ENCODE data around the gene ATP13A3. TPM values are rescaled to one million over a fixed set of nuclear protein-coding genes. Genes with fewer than 3 reads are reported as not detected.

The ATP13A3 gene
- total RNA-seq, 1 donor from 2014 or later, result 146 TPM

GRCh38 chr3:194379231-194379630, 107.6 kb downstream of the ATP13A3 start:
- FAIRE-seq (no peak), DNase-seq (ENCODE audit: low spot score in 2 of 2) (no peak)

- FAIRE-seq (no peak), DNase-seq (ENCODE audit: low spot score in 2 of 2) (no peak)
Observed at GRCh38 chr3:194377708-194378107, 109.1 kb downstream of the ATP13A3 start.

- no peak for FAIRE-seq
- no peak for DNase-seq (ENCODE audit: low spot score in 2 of 2)
Observed at GRCh38 chr3:194376241-194376560, 110.6 kb downstream of the ATP13A3 start.

GRCh38 chr3:194375473-194376240, 111.1 kb downstream of the ATP13A3 start:
- FAIRE-seq (no peak), DNase-seq (ENCODE audit: low spot score in 2 of 2) (no peak)

DNA sequence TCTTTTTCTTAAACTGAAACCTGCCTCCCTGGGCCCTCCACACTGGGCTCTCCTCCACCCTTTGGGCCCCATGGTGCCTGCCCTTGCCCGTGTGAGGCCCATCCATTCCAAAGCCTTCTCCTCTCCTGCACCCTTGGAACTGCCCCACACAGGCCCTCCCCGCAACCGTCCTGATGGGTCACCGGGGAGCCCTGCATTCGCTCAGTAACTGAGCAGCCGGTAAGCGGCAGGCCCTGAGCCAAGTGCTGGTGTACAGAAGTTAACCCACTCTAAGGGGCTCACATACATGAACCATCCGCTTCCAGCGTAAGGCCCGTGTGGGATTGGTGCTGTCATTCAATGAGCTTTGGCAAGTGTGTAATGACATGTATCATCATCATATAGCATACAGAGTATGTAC, 111.9 kb downstream of the ATP13A3 start:
- no peak for FAIRE-seq
- no peak for DNase-seq (ENCODE audit: low spot score in 2 of 2)

DNA sequence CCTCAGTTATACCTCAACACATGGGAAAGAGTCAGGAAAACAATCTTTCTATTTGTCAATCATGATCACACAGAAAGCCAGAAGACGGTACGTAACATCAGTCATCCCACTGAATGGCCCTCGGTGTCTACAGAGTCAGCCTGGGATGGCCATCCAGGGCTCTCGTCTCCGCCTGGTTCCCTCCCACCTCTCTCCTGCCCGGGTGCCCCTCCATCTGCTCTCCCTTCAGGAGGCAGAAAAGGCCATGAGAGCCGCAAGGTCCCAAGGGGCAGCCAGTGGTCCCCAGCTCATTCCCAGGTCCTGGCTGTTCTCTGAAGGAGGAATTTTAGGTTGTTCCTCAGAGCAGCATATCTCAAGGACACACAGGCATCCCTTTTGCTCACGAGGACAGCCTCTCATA, 112.9 kb downstream of the ATP13A3 start:
- DNase-seq (ENCODE audit: low spot score in 2 of 2) (no peak), FAIRE-seq (no peak)

DNA sequence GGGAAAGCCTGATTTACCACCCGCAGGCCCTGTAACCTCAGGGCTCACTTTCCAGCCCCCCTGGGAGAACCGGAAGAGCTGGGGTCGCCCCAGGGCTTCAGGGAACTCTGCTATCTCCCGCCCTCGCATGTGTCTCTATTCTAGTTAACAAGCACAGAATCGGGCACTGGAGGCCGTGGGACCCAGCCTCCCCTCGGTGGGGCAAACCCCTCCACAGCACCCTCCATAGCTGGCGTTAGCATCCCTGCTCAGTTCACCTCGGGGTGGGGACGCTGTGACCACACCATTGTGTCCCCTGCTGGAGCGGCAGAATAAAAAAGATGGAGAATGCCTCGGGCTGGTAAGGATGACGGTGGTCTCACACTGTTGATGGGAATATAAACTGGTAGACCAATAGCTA, 113.8 kb downstream of the ATP13A3 start:
- DNase-seq (ENCODE audit: low spot score in 2 of 2) (no peak), FAIRE-seq (no peak)

DNA sequence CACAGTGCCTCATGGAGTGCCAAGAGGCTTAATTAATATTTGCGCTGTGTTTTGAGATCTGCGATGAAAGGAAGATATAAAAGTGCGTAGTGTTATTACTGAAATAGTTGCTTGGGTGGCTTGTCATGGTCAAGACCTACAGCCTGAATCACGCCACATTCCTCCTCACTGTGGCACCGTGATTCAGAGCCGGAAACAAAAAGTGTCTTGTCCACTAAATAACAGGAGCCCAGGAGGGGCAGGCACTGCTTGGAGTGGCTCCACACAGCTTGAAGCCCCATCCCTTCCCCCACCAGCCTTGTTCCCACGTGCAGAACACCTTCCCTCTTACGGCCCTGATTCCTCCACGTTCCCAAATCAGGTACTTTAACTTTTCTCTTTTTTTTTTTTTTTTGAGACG, 116.0 kb downstream of the ATP13A3 start:
- FAIRE-seq, result no peak
- DNase-seq (ENCODE audit: low spot score in 2 of 2), result no peak

DNA sequence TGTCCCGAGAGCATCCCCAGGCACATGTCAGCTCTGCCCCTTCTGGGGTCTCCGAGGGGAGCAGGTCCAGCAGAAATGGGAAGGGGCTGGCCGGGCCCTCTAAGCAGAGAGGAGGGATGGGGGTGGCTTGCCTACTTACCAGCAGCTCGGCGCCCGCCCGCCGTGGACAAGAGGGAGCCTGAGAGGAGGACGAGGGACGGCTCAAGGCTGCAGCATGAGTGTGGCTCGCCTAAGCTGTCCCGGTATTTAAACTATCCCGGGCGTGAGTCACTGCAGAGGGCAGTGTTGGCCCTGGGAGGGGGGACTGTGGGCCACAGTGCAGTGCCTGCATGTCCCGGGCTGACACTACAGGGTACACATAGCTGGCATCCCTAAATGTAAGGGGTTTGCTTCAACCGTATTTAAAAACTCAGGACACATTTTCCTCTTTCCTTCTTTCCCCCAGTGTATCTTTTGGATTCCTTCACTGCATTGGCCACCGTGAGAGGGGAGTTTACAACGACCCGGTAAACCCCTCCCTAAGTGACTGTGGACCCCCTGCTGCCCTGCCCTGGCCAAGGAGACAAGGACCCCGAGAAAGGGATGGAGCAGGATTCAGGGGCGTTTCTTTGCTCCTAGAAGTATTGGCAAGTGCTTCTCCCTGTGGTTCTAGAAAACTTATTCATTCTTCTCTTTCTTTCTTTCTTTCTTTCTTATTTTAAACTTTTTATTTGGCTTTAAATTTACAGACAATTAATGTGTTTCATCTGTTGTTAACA, 117.1 kb downstream of the ATP13A3 start, which contains the start of gene LRRC15:
LRRC15 (minus strand) TSS at position 222 of the 758 bp plus-strand sequence. CDS start 8,700 bp downstream, outside the sequence.
- FAIRE-seq, result no peak
- DNase-seq (ENCODE audit: low spot score in 2 of 2), result no peak

DNA sequence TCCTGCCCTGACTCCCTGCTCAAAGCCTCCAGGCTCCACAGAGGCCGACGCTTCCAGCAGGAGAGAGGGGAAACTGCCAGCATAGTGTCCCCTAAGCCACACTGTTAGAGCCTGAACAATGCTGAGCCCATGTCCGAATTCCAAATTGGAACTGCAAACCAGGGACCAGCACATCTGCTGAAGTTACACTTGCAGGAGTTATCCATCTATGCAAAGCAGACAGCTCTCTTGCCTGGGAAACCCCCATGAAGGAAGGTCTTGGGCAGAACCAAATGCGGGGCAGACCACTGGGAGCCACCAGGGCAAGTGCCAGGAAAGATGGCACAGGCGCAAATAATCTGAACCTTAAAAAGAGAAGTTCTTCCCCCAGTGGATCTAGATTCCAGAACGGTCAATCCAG, 117.9 kb downstream of the ATP13A3 start:
- FAIRE-seq (no peak), DNase-seq (ENCODE audit: low spot score in 2 of 2) (no peak)

DNA sequence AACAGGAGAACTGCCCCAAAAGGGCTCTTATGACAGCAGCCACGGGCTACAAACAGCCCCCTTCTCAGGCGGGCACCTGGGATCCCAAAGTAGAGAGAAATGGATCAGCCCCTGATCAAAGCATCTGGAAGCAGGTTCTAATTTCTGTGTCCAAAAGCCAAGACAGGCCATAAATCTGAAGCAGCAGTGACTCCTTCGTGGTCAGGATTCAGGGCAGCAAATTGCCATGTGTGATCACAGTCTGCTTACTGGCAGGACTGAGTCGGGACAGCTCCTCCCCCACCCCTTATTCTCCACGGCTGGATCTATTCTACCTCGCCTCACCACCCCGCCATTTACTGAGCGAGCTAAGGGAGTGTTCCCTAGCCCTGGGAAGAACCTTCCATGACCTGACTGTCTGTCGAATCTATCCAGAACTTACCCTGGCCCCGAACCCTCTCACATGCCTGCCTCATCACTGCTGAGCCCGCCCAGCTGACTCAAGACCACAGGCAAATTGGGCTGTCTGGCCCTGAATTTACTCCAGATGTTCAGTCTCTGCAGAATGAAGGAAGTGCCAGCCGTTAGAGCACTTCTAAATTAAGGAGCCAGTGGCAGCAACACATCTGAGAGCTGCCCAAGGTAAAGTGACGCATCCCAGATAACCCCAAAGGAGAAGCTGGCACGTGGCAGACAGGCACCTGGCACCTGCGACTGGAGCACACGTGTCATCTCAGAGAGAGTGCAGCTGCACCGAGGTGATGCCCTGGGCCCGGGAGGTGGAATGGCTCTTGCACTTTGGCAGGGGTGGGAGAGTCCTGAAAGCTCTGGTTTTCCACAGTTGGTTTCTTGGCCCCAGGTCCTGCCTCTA, 118.6 kb downstream of the ATP13A3 start:
- FAIRE-seq (no peak), DNase-seq (ENCODE audit: low spot score in 2 of 2) (no peak)

- no peak for FAIRE-seq
- DNase-seq (ENCODE audit: low spot score in 2 of 2), result no peak
Observed at GRCh38 chr3:194365978-194366490, 120.8 kb downstream of the ATP13A3 start.

- no peak for FAIRE-seq
- no peak for DNase-seq (ENCODE audit: low spot score in 2 of 2)
Observed at GRCh38 chr3:194365526-194365925, 121.3 kb downstream of the ATP13A3 start.

GRCh38 chr3:194364652-194365434, 122.0 kb downstream of the ATP13A3 start:
- no peak for FAIRE-seq
- DNase-seq (ENCODE audit: low spot score in 2 of 2), result no peak

GRCh38 chr3:194364314-194364651, 122.5 kb downstream of the ATP13A3 start:
- no peak for DNase-seq (ENCODE audit: low spot score in 2 of 2)
- no peak for FAIRE-seq

DNA sequence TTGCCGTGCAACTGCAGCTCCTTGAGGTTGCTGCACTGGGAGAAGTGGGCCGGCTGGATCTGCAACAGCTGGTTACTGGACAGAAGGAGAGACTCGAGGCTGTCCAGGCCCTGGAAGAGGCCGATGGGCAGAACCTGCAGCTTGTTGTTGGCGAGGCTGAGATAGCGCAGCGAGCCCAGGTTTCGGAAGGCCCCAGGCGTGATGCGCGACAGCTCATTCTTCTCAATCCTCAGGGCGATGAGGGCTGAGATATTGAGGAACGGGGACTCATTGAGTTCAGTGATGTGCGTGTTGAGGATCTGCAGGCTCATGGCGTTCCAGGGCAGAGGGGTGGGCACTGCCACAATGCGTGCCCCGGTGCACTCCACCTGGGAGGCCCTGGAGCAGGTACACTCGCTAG, 126.2 kb downstream of the ATP13A3 start:
- FAIRE-seq (no peak), DNase-seq (ENCODE audit: low spot score in 2 of 2) (no peak)

DNA sequence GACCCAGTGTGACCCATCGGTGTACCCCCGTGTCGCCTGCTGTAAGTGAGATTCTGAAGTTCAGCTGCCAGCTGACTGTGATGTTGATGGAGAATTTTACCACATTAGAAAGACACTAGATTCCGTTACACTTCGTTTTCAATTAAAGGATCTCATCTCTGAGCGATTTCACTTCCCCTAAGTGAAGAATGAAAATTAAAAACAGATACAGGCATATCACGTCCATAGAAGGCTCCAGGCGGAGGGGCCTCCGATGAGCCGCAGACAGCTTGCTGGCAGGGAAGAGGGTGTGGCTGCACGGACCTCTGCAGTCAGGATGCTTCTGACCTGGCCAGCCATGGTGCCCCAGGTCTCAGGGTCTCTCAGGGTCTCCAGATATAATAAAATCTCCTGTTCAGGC, 129.1 kb downstream of the ATP13A3 start:
- DNase-seq (ENCODE audit: low spot score in 2 of 2) (no peak), FAIRE-seq (no peak)

GRCh38 chr3:194355379-194355778, 131.4 kb downstream of the ATP13A3 start:
- DNase-seq (ENCODE audit: low spot score in 2 of 2) (no peak), FAIRE-seq (no peak)

DNA sequence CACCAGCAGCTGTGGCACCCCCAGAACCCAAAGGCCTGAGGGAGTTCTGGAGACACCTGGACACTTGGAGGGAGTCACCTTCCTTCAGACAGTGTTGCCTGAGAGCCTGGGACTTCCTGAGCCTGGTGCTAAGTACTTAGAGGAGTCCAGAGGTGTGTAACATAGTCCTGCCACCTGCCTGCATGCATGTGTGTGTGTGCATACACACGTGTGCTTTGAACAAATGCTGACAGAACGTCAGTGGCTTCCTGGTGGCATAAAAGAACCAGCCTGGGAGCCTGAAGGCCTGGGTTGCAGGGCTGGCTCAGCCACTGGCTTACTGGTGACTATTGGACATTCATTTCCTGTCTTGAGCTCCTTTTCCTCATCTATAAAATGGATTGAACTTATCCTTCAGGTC, 132.5 kb downstream of the ATP13A3 start:
- FAIRE-seq, result no peak
- DNase-seq (ENCODE audit: low spot score in 2 of 2), result no peak

Data from frontal cortex (tissue), 4 donors.